GM12801 (cell line): ENCODE results near the gene SIX6.

ENCODE experiments used
- TF ChIP-seq, protein P1 (sequence below): IDR thresholded peaks from one replicate; pipeline ENCODE4 v1.5.1; 2011; ENCODE audit warnings: control low read depth; ENCODE audit not compliant: insufficient read length; ENCODE audit errors: extremely low read depth

SIX6 gene

DNA sequence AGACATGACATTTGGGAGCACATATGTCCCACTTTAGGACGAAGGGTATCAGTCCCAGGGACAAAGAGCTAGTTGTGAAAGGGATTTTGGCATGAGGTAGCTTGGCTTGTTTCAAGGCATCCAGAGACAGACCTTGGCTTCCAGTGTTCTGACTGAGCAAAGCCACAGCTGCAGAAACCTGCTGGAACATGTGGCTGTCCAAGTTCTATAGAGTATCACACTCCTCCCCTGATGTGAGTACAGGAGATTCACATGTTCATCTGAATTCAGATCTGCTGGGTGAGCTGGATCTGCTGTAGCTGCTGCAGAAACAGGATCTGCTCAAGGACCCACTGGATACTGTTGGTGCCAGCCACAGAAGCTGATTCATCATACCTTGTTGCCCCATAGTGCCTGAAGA, 13.0 kb upstream of the SIX6 start:
- TF ChIP-seq, protein P1, sequence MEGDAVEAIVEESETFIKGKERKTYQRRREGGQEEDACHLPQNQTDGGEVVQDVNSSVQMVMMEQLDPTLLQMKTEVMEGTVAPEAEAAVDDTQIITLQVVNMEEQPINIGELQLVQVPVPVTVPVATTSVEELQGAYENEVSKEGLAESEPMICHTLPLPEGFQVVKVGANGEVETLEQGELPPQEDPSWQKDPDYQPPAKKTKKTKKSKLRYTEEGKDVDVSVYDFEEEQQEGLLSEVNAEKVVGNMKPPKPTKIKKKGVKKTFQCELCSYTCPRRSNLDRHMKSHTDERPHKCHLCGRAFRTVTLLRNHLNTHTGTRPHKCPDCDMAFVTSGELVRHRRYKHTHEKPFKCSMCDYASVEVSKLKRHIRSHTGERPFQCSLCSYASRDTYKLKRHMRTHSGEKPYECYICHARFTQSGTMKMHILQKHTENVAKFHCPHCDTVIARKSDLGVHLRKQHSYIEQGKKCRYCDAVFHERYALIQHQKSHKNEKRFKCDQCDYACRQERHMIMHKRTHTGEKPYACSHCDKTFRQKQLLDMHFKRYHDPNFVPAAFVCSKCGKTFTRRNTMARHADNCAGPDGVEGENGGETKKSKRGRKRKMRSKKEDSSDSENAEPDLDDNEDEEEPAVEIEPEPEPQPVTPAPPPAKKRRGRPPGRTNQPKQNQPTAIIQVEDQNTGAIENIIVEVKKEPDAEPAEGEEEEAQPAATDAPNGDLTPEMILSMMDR, result no peak

DNA sequence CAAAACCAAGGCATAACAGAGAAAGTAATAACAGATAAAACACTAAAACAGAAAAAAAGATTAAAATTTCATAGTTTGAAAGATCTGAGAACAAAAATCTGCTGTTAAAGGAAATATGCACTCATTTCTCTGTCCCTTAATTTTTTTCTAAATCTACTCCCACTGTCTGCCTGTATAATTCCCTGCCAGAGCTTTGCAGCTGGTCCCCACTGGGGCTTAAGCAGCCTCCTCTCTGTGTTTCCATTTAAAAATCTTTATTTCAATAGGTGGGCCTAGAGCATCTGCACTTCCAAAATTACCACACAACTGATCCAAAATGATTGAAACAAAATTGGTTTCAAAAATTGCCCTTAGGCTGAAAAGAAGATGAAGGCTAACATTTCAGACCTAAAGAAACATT, 6.4 kb upstream of the SIX6 start:
- TF ChIP-seq, protein P1, result no peak

DNA sequence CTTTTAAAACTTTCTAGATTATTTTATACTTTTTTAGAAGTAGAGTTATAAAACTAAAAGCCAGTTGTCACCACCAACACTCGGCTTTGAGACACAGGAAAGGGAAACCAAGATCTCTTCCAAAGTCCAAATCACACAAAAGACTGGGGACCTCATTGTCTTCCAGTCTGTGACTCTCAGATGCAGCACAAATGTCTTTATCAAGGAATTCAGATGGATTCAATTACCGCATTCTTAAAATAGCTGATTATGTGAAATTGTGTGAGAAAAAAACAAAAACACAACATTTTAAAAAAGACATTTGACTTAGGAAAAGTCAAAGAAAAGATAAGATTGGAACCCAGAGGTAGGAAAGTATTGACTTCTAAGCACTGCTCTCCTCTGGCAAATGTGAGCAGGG, 3.5 kb upstream of the SIX6 start:
- TF ChIP-seq, protein P1, result no peak

DNA sequence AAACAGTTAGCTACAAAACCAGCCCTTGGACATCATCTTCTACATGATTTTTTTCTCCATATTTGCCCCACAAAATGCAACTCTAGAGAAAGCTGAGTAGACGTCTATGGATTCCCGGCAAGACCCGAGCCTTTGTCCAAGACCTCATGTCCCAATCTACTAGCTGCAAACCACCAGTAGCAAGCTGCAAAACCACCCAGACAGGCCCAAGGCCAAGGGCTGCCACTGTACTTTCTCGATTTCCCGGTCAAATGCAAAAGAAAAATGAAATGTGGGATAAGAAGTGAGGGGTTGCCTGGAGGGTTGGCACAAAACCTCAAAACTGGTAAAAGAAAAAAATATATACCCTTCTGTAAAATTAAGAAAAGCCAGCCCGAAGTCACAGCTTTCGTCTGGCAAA, 2.9 kb upstream of the SIX6 start:
- TF ChIP-seq, protein P1, result no peak

DNA sequence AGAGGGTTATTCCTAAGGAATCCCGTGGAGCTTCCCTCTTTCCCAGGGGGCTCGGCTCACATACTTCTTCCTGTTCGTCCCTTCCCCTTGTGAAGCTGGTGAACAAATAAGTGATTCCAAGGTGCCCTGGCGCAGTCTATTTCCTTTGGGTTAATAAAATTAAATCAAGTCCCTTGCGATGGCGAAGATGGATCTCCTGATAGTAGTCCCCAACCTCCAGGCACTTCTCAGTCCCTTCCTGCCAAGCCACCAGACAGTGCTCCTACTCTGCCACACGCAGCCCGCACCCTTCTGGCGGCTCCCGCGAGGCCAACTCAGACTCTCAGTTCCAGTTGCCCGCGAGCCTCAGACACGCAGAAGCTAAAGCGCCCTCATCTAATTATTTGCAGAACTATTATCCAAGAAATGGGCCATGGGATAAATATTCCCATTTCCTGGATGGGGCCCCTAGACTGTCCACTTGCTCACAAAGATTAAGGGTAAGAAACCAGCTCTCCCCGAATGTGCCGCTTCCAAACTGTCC, 2.4 kb upstream of the SIX6 start:
- TF ChIP-seq, protein P1, result no peak

DNA sequence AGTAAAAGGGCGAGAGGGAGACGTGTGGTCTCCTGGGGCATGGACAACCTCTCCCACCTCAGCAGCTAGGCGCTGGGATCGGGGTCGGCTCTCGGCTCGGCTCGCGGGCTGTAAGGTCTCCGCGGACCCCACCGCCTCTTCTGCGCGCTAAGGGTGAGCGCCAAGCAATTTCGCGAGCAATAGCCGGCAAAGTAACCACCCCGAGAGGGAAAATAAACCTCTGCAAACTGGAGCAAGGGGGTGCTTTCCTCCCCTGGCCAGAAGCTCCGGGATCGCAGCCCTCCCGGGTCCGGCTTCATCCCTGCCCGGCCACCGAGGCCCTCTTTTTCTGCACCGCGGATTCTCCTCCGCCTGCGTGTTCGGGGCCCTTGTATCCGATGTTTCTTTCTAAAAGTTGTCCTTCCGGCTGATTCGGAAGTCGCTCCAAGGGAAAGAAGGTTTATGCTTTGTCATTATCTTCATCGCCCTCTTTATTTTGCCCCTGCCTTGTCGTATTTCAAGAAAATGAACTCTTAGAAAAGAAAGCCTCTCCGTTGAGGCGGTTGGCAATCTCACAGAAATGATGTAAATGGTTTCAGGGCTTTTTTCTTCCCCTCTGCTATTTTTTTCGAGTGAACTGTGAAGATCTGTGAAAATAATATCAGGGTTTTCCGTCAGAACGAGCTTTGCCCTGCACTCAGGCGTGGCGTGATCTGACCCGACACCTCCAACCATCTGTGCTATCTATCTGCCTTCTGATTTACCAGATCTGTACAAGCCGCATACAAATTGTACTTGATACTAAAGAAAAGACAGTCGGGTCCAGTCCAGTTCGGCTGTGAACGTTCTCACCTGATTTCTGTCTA, 1.7 kb upstream of the SIX6 start:
- TF ChIP-seq, protein P1, result no peak

DNA sequence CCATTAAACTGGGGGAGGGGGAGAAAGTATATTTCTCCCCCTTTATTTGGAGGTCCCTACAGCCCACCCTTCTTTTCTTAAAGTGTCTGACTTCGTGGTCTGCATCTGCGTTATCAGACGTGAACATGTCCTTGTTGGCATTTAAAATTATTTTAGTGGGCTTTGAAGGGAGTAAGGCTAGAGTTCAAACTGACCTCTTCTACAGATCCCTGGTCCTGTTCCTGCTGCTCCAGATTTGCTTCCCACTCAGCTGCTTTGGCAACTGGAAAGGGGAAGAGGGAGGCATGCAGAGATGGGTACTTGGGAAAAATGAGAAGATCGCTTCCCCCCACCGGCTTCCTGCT, 611 bp upstream of the SIX6 start:
- TF ChIP-seq, protein P1, result no peak
